HG03558 (cell line): ENCODE data around the gene CMTM2.
"Not testable (repeated sequence)": the region's sequence is repeated elsewhere in the genome, so short reads cannot be mapped to it uniquely, and the experiment has no call there.

Source experiments
- ATAC-seq: cut with Tn5 transposase; IDR thresholded peaks from one replicate; pipeline ENCODE4 v1.9.1; 2021; ENCODE audit warnings: moderate number of reproducible peaks; ENCODE audit not compliant: unreplicated experiment; ENCODE audit errors: extremely low read depth

Gene CMTM2

GRCh38 chr16:66580605-66581209 is 1.4 kb downstream of the CMTM2 start:
- ATAC-seq: no peak

DNA sequence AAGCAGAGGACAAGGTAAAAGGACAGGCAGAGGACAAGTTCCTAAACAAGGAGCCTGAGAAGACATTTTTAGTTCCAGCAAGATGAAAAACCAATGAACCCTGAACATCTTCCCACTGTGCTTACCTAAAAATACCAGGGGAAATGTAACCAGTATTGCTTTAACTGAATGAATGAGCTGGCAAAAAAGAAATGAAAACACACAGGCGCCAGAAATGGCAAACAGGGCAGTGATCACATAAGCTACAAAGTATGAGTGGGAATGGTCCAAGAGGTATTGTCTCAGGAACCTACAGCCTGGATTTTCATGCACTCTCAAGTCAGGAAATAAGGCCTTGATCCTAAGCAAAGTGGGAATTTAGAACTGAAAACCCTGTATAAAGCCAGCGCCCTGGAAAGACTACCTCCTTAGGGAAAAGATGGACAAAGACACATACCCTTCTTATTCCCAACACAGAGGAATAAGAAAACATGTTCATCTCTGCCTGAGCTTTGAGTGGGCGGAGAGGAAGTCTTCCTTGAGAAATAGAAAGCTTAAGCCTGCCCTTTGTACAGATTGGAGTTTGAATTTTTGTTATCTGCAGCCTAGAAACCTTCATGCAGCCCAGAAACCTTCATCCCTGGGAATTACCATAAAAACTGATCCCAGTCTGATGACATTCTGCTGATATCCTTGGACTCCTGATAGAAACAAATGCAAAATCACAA is 2.1 kb downstream of the CMTM2 start:
- no peak for ATAC-seq

GRCh38 chr16:66585481-66586239 is 6.4 kb downstream of the CMTM2 start:
- ATAC-seq: no peak

- no peak for ATAC-seq
Observed at GRCh38 chr16:66587881-66588600, 8.8 kb downstream of the CMTM2 start.

GRCh38 chr16:66588981-66589713 is 9.9 kb downstream of the CMTM2 start:
- no peak for ATAC-seq

GRCh38 chr16:66590322-66590721 is 11.1 kb downstream of the CMTM2 start:
- ATAC-seq: no peak

GRCh38 chr16:66591018-66591417 is 11.8 kb downstream of the CMTM2 start:
- no peak for ATAC-seq

- no peak for ATAC-seq
Observed at GRCh38 chr16:66592241-66592640, 13.0 kb downstream of the CMTM2 start.

GRCh38 chr16:66592814-66593213 is 13.6 kb downstream of the CMTM2 start:
- ATAC-seq: no peak

DNA sequence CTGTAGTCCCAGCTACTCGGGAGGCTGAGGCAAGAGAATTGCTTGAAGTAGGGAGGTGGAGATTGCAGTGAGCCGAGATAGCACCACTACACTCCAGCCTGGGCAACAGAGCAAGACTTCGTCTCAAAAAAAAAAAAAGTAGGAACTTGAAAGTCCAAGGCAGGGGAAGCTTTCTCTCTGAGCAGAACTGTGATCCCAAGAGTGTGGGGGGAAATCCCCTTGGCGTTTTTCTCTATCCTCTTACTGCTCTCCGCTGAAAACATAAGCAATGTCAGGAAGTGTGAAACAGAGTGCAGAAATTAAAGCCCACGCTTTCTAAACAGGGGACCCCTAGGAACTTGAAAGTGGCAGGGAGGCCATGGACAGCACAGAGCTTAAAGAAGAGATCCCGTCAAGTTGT is 15.5 kb downstream of the CMTM2 start:
- no peak for ATAC-seq

DNA sequence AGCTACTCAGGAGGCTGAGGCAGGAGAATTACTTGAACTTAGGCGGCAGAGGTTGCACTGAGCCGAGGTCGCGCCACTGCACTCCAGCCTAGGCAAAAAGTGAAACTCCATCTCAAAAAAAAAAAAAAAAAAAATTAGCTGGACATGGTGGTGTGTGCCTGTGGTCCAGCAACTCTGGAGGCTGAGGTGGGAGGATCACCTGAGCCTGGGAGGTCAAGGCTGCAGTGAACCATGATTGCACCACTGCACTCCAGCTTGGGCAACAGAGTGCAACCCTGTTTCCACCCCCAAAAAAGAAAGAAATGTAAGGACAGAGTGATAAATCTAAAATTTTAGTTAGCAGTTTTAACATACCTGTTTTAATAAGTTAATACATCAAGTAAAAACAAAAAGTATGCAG is 17.3 kb downstream of the CMTM2 start:
- ATAC-seq: not testable (repeated sequence)

- ATAC-seq: no peak
Observed at GRCh38 chr16:66596986-66597848, 18.0 kb downstream of the CMTM2 start.

DNA sequence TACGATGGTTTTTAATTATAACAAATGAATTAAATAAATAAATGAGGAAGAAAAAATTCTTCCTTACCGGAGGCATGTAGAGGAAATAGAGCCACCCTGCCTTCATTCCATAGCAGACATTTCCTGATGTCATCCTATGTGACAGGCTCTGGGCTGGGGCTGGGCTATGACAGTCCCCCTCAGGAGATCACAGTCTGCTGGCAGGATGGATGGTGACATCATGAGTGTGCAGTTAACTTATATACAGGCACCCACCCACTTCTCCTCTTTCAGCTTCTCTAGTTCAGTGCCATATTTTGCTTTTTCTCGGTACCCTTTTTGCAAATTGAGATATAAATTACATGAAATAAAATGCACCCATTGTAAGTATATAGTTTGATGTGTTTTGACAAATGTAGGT is 18.8 kb downstream of the CMTM2 start:
- no peak for ATAC-seq

- no peak for ATAC-seq
Observed at GRCh38 chr16:66599726-66600125, 20.5 kb downstream of the CMTM2 start.

- ATAC-seq: no peak
Observed at GRCh38 chr16:66600477-66600876, 21.2 kb downstream of the CMTM2 start.

- no peak for ATAC-seq
Observed at GRCh38 chr16:66601471-66601870, 22.2 kb downstream of the CMTM2 start.

- no peak for ATAC-seq
Observed at GRCh38 chr16:66603537-66604375, 24.5 kb downstream of the CMTM2 start.
